CD4-positive, alpha-beta T cell (primary cell): ENCODE data around the gene GPR158. TPM values are rescaled to one million over a fixed set of nuclear protein-coding genes. Genes with fewer than 3 reads are reported as not detected.

ENCODE experiments used
- ATAC-seq: fragments of 200-7000 bp; cut with Tn5 transposase; one replicate; pipeline ENCODE4 v1.10.0; 2022; ENCODE audit warnings: mild to moderate bottlenecking; ENCODE audit not compliant: poor library complexity
- CTCF ChIA-PET: fragments of 350-600 bp; sonication (Branson Sonifier 250); formaldehyde crosslinking; loops from one replicate; lab custom pipeline; 2021; ENCODE audit warnings: antibody characterized with exemption, inconsistent platforms; lab: Charles Lee
- POLR2A ChIA-PET: fragments of 350-600 bp; sonication (Branson Sonifier 250); formaldehyde crosslinking; loops from one replicate; lab custom pipeline; 2021; ENCODE audit warnings: antibody characterized with exemption, inconsistent platforms; lab: Charles Lee
- DNase-seq, 14 experiments: peaks; one replicate each; pipeline ENCODE4 v3.0.0-alpha.2; 2013 to 2020; ENCODE audit warnings: mixed read lengths in 2 of 14
- H3K27ac ChIP-seq, 2 donors: one replicate each; pipeline versions ENCODE4 v1.5.1 to v1.7.0; 2013; ENCODE audit warnings: low read length in 2 of 2, low read depth in 1 of 2, mild to moderate bottlenecking in 1 of 2
- H3K27me3 ChIP-seq, 2 experiments: 1 replicate in 1 of 2; 2 replicates in 1 of 2; pipeline versions ENCODE4 v1.6.1 to v1.7.0; 2013; ENCODE audit warnings: low read length in 2 of 2, control low read depth in 1 of 2, mild to moderate bottlenecking in 1 of 2, moderate library complexity in 1 of 2; ENCODE audit not compliant: insufficient read depth in 2 of 2, control insufficient read depth in 1 of 2
- H3K36me3 ChIP-seq: one replicate; pipeline ENCODE4 v1.6.1; 2013; ENCODE audit warnings: low read length, control low read depth; ENCODE audit not compliant: insufficient read depth
- H3K4me1 ChIP-seq: one replicate; pipeline ENCODE4 v1.6.1; 2013; ENCODE audit warnings: low read length, control low read depth; ENCODE audit not compliant: insufficient read depth
- H3K4me3 ChIP-seq: one replicate; pipeline ENCODE4 v1.5.1; 2013; ENCODE audit warnings: mild to moderate bottlenecking, low read length, moderate library complexity
- H3K9me3 ChIP-seq, 2 experiments: 1 replicate in 1 of 2; 2 replicates in 1 of 2; pipeline versions ENCODE4 v1.6.1 to v1.7.0; 2013; ENCODE audit warnings: low read length in 2 of 2, mild to moderate bottlenecking in 2 of 2, control low read depth in 1 of 2, moderate library complexity in 1 of 2; ENCODE audit not compliant: control insufficient read depth in 1 of 2, insufficient read depth in 1 of 2
- H3K27ac Mint-ChIP-seq: one replicate; pipeline ENCODE4 v1.8.0; 2020; ENCODE audit warnings: mixed read lengths
- H3K27me3 Mint-ChIP-seq: one replicate; pipeline ENCODE4 v1.8.0; 2021; ENCODE audit warnings: mixed read lengths
- H3K36me3 Mint-ChIP-seq: one replicate; pipeline ENCODE4 v1.8.0; 2021; ENCODE audit warnings: low read depth, mixed read lengths
- H3K4me1 Mint-ChIP-seq: one replicate; pipeline ENCODE4 v1.8.0; 2021; ENCODE audit warnings: low read depth, mixed read lengths
- H3K4me3 Mint-ChIP-seq: one replicate; pipeline ENCODE4 v1.8.0; 2020; ENCODE audit warnings: mild to moderate bottlenecking, mixed read lengths
- H3K9me3 Mint-ChIP-seq: one replicate; pipeline ENCODE4 v1.8.0; 2020; ENCODE audit warnings: mixed read lengths
- intact Hi-C, 2 experiments: fragments of 100-400 bp; cut with DNase I in 1 of 2; cut with micrococcal nuclease in 1 of 2; formaldehyde crosslinking; loops; one replicate each; pipeline versions ENCODE4 v1.15.1 to v1.9.0; 2023 to 2025; cut with DNase I, micrococcal nuclease
- total RNA-seq, 174 experiments: library from RNA in 2 of 174; stranded (reverse) in 2 of 174; gene quantifications; one replicate each; pipeline ENCODE4 v1.2.3 and lab custom pipeline; 2021 to 2026
- TF ChIP-seq, protein P1 (sequence below): fragments of 200-600 bp; IDR thresholded peaks from one replicate; pipeline ENCODE4 v1.8.0; 2022; ENCODE audit warnings: antibody characterized with exemption, mild to moderate bottlenecking

The GPR158 gene
- total RNA-seq, 2 experiments from 2014 or later: not detected

DNA sequence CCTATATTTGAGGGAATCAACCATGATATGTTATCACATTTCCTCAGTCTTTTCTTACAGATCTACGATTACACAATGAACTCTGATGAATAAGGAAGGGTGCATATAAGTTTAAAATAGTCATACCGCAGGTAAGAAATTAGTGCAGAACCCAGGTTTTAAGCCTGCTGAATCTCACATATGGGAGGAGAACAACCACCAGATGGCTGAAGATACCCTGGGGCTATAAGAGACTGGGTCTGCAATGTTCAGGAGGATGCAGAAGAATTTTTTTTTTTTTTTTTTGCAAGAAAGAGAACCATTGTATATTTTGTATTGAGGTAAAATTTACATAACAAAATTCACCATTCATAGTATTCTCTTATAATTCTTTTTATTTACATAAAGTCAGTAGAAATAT lies 387.0 kb downstream of the GPR158 start:
- no peak for DNase-seq
- H3K4me3 ChIP-seq: no peak overlapping the region
- Mint-ChIP-seq H3K27me3 (peaks cover 5% of the 10 kb centered on the region), H3K4me1 (no peaks in the 10 kb centered on the region), H3K27ac (no peak overlapping the region), H3K36me3 (no peaks in the 10 kb centered on the region), H3K4me3 (no peak overlapping the region), H3K9me3 (peaks cover 2% of the 10 kb centered on the region)
- POLR2A ChIA-PET: no interaction called here
- TF ChIP-seq, protein P1, sequence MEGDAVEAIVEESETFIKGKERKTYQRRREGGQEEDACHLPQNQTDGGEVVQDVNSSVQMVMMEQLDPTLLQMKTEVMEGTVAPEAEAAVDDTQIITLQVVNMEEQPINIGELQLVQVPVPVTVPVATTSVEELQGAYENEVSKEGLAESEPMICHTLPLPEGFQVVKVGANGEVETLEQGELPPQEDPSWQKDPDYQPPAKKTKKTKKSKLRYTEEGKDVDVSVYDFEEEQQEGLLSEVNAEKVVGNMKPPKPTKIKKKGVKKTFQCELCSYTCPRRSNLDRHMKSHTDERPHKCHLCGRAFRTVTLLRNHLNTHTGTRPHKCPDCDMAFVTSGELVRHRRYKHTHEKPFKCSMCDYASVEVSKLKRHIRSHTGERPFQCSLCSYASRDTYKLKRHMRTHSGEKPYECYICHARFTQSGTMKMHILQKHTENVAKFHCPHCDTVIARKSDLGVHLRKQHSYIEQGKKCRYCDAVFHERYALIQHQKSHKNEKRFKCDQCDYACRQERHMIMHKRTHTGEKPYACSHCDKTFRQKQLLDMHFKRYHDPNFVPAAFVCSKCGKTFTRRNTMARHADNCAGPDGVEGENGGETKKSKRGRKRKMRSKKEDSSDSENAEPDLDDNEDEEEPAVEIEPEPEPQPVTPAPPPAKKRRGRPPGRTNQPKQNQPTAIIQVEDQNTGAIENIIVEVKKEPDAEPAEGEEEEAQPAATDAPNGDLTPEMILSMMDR: no peak
- H3K36me3 ChIP-seq: no peaks in the 10 kb centered on the region
- CTCF ChIA-PET: no interaction called here
- H3K4me1 ChIP-seq: no peaks in the 10 kb centered on the region
- no peak for ATAC-seq
- peaks cover 0 to 4% of the 10 kb centered on the region in 2 experiments for H3K9me3 ChIP-seq
- H3K27ac ChIP-seq: no peak overlapping the region
- intact Hi-C loops: no loop called here
- no peaks in the 10 kb centered on the region for H3K27me3 ChIP-seq

DNA sequence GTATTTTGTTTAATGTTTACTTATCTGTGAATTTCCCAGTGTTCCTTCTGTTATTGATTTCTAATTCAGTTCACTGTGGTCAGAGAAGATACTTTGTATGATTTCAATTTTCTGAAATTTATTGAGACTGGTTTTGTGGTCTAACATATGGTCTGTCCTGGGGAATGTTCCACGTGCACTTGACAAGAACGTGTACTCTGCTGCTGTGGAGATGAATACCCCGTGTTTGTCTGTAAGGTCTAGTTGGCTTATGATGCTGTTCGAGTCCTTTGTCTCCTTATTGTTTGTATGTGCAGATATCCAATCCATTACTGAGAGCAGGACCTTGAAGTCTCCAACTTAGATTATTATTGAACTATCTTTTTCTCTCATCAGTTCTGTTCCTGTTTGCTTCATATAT lies 387.7 kb downstream of the GPR158 start:
- ATAC-seq: no peak

DNA sequence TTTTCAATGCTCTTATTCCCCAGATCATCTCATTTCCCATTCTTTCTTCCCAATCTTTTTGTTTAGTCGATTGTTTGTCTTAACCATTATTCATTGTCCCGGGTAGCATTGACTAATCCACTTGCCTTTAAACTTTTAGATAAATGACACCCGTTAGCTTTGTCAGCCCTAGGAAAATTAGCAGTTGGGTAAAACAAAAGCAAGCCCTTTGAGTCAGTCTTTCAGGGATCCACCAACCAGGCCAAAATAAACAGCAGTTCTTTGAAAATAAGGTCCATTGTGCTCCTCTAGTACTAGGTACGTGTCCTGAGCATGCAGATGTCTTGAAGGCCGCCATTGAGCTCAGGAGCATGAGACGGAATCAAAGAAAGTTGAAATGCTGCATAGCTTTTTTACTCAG lies 389.6 kb downstream of the GPR158 start:
- H3K36me3 ChIP-seq: no peaks in the 10 kb centered on the region
- H3K4me3 ChIP-seq: no peak overlapping the region
- H3K9me3 Mint-ChIP-seq: no peaks in the 10 kb centered on the region
- no peaks in the 10 kb centered on the region for H3K4me1 ChIP-seq
- H3K9me3 ChIP-seq: no peaks in the 10 kb centered on the region
- peaks cover 5% of the 10 kb centered on the region for H3K27me3 Mint-ChIP-seq
- no peak overlapping the region for H3K4me3 Mint-ChIP-seq
- ATAC-seq (no peak), DNase-seq (no peak)
- TF ChIP-seq, protein P1: no peak
- POLR2A ChIA-PET: no interaction called here
- no peaks in the 10 kb centered on the region for H3K4me1 Mint-ChIP-seq
- CTCF ChIA-PET: no interaction called here
- intact Hi-C loops: no loop called here
- H3K27ac ChIP-seq: no peak overlapping the region
- H3K27me3 ChIP-seq: no peaks in the 10 kb centered on the region
- H3K36me3 Mint-ChIP-seq: no peaks in the 10 kb centered on the region
- H3K27ac Mint-ChIP-seq: no peak overlapping the region

More for the DNA sequence above, 387.7 kb downstream of the GPR158 start:
- ChIA-PET CTCF (no interaction called here), POLR2A (no interaction called here)
- DNase-seq: no peak
- no peaks in the 10 kb centered on the region for H3K27me3 ChIP-seq
- Mint-ChIP-seq H3K4me3 (no peak overlapping the region), H3K9me3 (peaks cover 2% of the 10 kb centered on the region), H3K27ac (no peak overlapping the region), H3K27me3 (peaks cover 5% of the 10 kb centered on the region), H3K36me3 (no peaks in the 10 kb centered on the region), H3K4me1 (no peaks in the 10 kb centered on the region)
- peaks cover 0 to 4% of the 10 kb centered on the region in 2 experiments for H3K9me3 ChIP-seq
- H3K4me3 ChIP-seq: no peak overlapping the region
- H3K36me3 ChIP-seq: no peaks in the 10 kb centered on the region
- no peaks in the 10 kb centered on the region for H3K4me1 ChIP-seq
- H3K27ac ChIP-seq: no peak overlapping the region
- intact Hi-C loops: no loop called here
- TF ChIP-seq, protein P1: no peak
